Activated CD8-positive, alpha-beta T cell treated with anti-CD3 and anti-CD28 coated beads, Interleukin-2, amount 10 ng/mL, durations not matched to agents 7 days and 5 days (primary cell): ENCODE data around the gene APOL4. TPM values are rescaled to one million over a fixed set of nuclear protein-coding genes. Genes with fewer than 3 reads are reported as not detected.
"Not testable (repeated sequence)": the region's sequence is repeated elsewhere in the genome, so short reads cannot be mapped to it uniquely, and the experiment has no call there.

Experiments used
- ATAC-seq: fragments of 150-1000 bp; cut with Tn5 transposase; one replicate; pipeline ENCODE4 v1.10.0; 2021; ENCODE audit warnings: moderate library complexity
- CTCF ChIA-PET: fragments of 350-600 bp; sonication (Branson Sonifier 250); formaldehyde crosslinking; loops from one replicate; lab custom pipeline; 2021; ENCODE audit warnings: antibody characterized with exemption; lab: Charles Lee
- POLR2A ChIA-PET: fragments of 350-600 bp; sonication (Branson Sonifier 250); formaldehyde crosslinking; loops from one replicate; lab custom pipeline; 2021; ENCODE audit warnings: antibody characterized with exemption; lab: Charles Lee
- DNase-seq: peaks from one replicate; pipeline ENCODE4 v3.0.0-alpha.2; 2020
- H3K27ac Mint-ChIP-seq: one replicate; pipeline ENCODE4 v1.8.0; 2021; ENCODE audit warnings: mild to moderate bottlenecking, mixed read lengths
- H3K27me3 Mint-ChIP-seq: one replicate; pipeline ENCODE4 v1.8.0; 2021; ENCODE audit warnings: low read depth, mixed read lengths
- H3K36me3 Mint-ChIP-seq: one replicate; pipeline ENCODE4 v1.8.0; 2021; ENCODE audit warnings: low read depth, mixed read lengths
- H3K4me1 Mint-ChIP-seq: one replicate; pipeline ENCODE4 v1.8.0; 2021; ENCODE audit warnings: low read depth, mixed read lengths
- H3K4me3 Mint-ChIP-seq: one replicate; pipeline ENCODE4 v1.8.0; 2021; ENCODE audit warnings: mild to moderate bottlenecking, mixed read lengths
- H3K9me3 Mint-ChIP-seq: one replicate; pipeline ENCODE4 v1.8.0; 2022; ENCODE audit warnings: mixed read lengths; ENCODE audit not compliant: insufficient read depth
- total RNA-seq, 2 experiments: library from RNA; stranded (reverse); gene quantifications; one replicate each; pipeline ENCODE4 v1.2.3, GENCODE V29; 2021

Gene APOL4
- total RNA-seq, 2 experiments from 2014 or later: 6.9 to 8.5 TPM

GRCh38 chr22:36163497-36163896 lies 38.1 kb downstream of the APOL4 start:
- Mint-ChIP-seq H3K4me3 (peak overlapping the region; percentile 97), H3K27ac (peak overlapping the region; percentile 89), H3K36me3 (peaks cover 24% of the 10 kb centered on the region), H3K9me3 (no peaks in the 10 kb centered on the region), H3K4me1 (peaks cover 96% of the 10 kb centered on the region), H3K27me3 (no peaks in the 10 kb centered on the region)
- ChIA-PET POLR2A (interaction anchor here (0.6 to 2.4 kb wide), 4 partner anchors 74 to 516 kb away, joined by 3 to 5 read pairs (median 4); partner anchors contain the start of genes APOL2 and APOL6), CTCF (interaction anchor here (0.7 to 7.2 kb wide), 9 partner anchors 10 to 347 kb away, joined by 3 to 114 read pairs (median 5); partner anchors contain the start of gene APOL2)
- DNase-seq (no peak), ATAC-seq (no peak)

GRCh38 chr22:36162127-36163034 lies 39.2 kb downstream of the APOL4 start:
- ChIA-PET CTCF (interaction anchor here (0.7 to 7.2 kb wide), 10 partner anchors 9 to 348 kb away, joined by 3 to 114 read pairs (median 5); partner anchors contain the start of gene APOL2), POLR2A (interaction anchor here (0.6 to 2.4 kb wide), 6 partner anchors 14 to 514 kb away, joined by 3 to 5 read pairs (median 3); partner anchors contain the start of genes APOL2 and APOL6)
- Mint-ChIP-seq H3K4me1 (peaks cover 98% of the 10 kb centered on the region), H3K4me3 (peak overlapping the region; percentile 97), H3K27ac (peak overlapping the region; percentile 89), H3K27me3 (no peaks in the 10 kb centered on the region), H3K36me3 (peaks cover 29% of the 10 kb centered on the region), H3K9me3 (no peaks in the 10 kb centered on the region)
- DNase-seq (peak; percentile 79), ATAC-seq (peak; percentile 50)

GRCh38 chr22:36161793-36162126 lies 39.8 kb downstream of the APOL4 start:
- peak overlapping the region; percentile 89 for H3K27ac Mint-ChIP-seq
- H3K9me3 Mint-ChIP-seq, DNase-seq, H3K27me3 Mint-ChIP-seq: not testable (repeated sequence)
- peaks cover 35% of the 10 kb centered on the region for H3K36me3 Mint-ChIP-seq
- ChIA-PET POLR2A (interaction anchor here (1.2 to 2.4 kb wide), 2 partner anchors 74 to 77 kb away, joined by 3 to 5 read pairs; partner anchors contain the start of gene APOL2), CTCF (interaction anchor here (1.5 to 7.2 kb wide), 4 partner anchors 10 to 78 kb away, joined by 4 to 114 read pairs (median 8); partner anchors contain the start of gene APOL2)
- peak; percentile 17 for ATAC-seq
- H3K4me3 Mint-ChIP-seq: peak overlapping the region; percentile 97
- H3K4me1 Mint-ChIP-seq: peaks cover 98% of the 10 kb centered on the region

- Mint-ChIP-seq H3K27me3 (no peaks in the 10 kb centered on the region), H3K4me3 (peak within 1 kb of the TSS; percentile 97), H3K4me1 (peaks cover 97% of the 10 kb centered on the region), H3K27ac (peak within 1 kb of the TSS; percentile 89), H3K36me3 (peaks cover 46% of the 10 kb centered on the region), H3K9me3 (no peaks in the 10 kb centered on the region)
- ChIA-PET POLR2A (interaction anchor here (0.7 to 1.7 kb wide), 5 partner anchors 9 to 511 kb away, joined by 3 to 6 read pairs (median 3); partner anchors contain the start of gene APOL2), CTCF (interaction anchor here (0.7 to 7.2 kb wide), 6 partner anchors 16 to 174 kb away, joined by 3 to 114 read pairs (median 8); partner anchors contain the start of gene APOL2)
- ATAC-seq (peak; percentile 65), DNase-seq (peak; percentile 72)
Measured at GRCh38 chr22:36160499-36160942, 41.1 kb downstream of the APOL4 start, which contains the start of gene APOL3. APOL3 (minus strand) TSS chr22:36160755; CDS start chr22:36149055, 11,700 bp downstream.

- POLR2A ChIA-PET: interaction anchor here (1.0 kb wide), 1 partner anchor 9 kb away, joined by 4 read pairs; no protein-coding TSS in a partner anchor
- Mint-ChIP-seq H3K36me3 (peaks cover 82% of the 10 kb centered on the region), H3K4me3 (peak overlapping the region; percentile 97), H3K27me3 (no peaks in the 10 kb centered on the region), H3K4me1 (peaks cover 93% of the 10 kb centered on the region), H3K27ac (peak overlapping the region; percentile 97), H3K9me3 (no peaks in the 10 kb centered on the region)
- ATAC-seq (peak; percentile 49), DNase-seq (peak; percentile 66)
- CTCF ChIA-PET: interaction anchor here (0.7 to 2.3 kb wide), 11 partner anchors 12 to 330 kb away, joined by 3 to 24 read pairs (median 4); partner anchors contain the start of gene APOL2
Measured at GRCh38 chr22:36156515-36157419, 44.8 kb downstream of the APOL4 start.

- ChIA-PET POLR2A (interaction anchor here (1.0 kb wide), 1 partner anchor 10 kb away, joined by 4 read pairs; no protein-coding TSS in a partner anchor), CTCF (interaction anchor here (0.8 to 2.3 kb wide), 13 partner anchors 9 to 330 kb away, joined by 3 to 24 read pairs (median 3); partner anchors contain the start of gene APOL2)
- Mint-ChIP-seq H3K27ac (peak overlapping the region; percentile 97), H3K36me3 (peaks cover 88% of the 10 kb centered on the region), H3K27me3 (no peaks in the 10 kb centered on the region), H3K9me3 (no peaks in the 10 kb centered on the region), H3K4me3 (peak overlapping the region; percentile 97), H3K4me1 (peaks cover 92% of the 10 kb centered on the region)
- DNase-seq (no peak), ATAC-seq (no peak)
Measured at GRCh38 chr22:36156119-36156514, 45.5 kb downstream of the APOL4 start.

GRCh38 chr22:36155702-36156101 lies 45.9 kb downstream of the APOL4 start:
- ChIA-PET POLR2A (no interaction called here), CTCF (interaction anchor here (0.8 to 1.2 kb wide), 4 partner anchors 10 to 90 kb away, joined by 3 to 4 read pairs (median 3); no protein-coding TSS in a partner anchor)
- Mint-ChIP-seq H3K9me3 (no peaks in the 10 kb centered on the region), H3K36me3 (peaks cover 92% of the 10 kb centered on the region), H3K27me3 (no peaks in the 10 kb centered on the region), H3K4me1 (peaks cover 92% of the 10 kb centered on the region), H3K27ac (peak overlapping the region; percentile 68), H3K4me3 (peak overlapping the region; percentile 97)
- no peak for ATAC-seq
- no peak for DNase-seq

- POLR2A ChIA-PET: no interaction called here
- DNase-seq: no peak
- H3K27me3 Mint-ChIP-seq: no peaks in the 10 kb centered on the region
- peaks cover 85% of the 10 kb centered on the region for H3K36me3 Mint-ChIP-seq
- H3K27ac Mint-ChIP-seq: peak overlapping the region; percentile 68
- no peak for ATAC-seq
- H3K4me3 Mint-ChIP-seq: no peak overlapping the region
- H3K9me3 Mint-ChIP-seq: no peaks in the 10 kb centered on the region
- peaks cover 81% of the 10 kb centered on the region for H3K4me1 Mint-ChIP-seq
- CTCF ChIA-PET: interaction anchor here (0.9 to 2.0 kb wide), 2 partner anchors 9 to 26 kb away, joined by 4 to 5 read pairs; no protein-coding TSS in a partner anchor
Measured at GRCh38 chr22:36154423-36154945, 47.1 kb downstream of the APOL4 start.

GRCh38 chr22:36153501-36154422 lies 47.8 kb downstream of the APOL4 start:
- no peak for ATAC-seq
- peak overlapping the region; percentile 2 for H3K27ac Mint-ChIP-seq
- DNase-seq: no peak
- H3K4me1 Mint-ChIP-seq: peaks cover 75% of the 10 kb centered on the region
- H3K4me3 Mint-ChIP-seq: no peak overlapping the region
- peaks cover 82% of the 10 kb centered on the region for H3K36me3 Mint-ChIP-seq
- no peaks in the 10 kb centered on the region for H3K9me3 Mint-ChIP-seq
- ChIA-PET CTCF (interaction anchor here (0.9 to 3.1 kb wide), 5 partner anchors 10 to 332 kb away, joined by 4 to 18 read pairs (median 8); no protein-coding TSS in a partner anchor), POLR2A (interaction anchor here (1.0 kb wide), 1 partner anchor 86 kb away, joined by 3 read pairs; the partner anchor contains the start of gene APOL2)
- no peaks in the 10 kb centered on the region for H3K27me3 Mint-ChIP-seq
